Limb (tissue), 2 donors: ENCODE measurements around the gene TMEM9.

Experiments used
- DNase-seq, 2 donors: peaks; one replicate each; pipeline ENCODE4 v3.0.0-alpha.2; 2016; ENCODE audit errors: extremely low spot score in 2 of 2

The TMEM9 gene

GRCh38 chr1:201109651-201110050 lies 44.6 kb downstream of the TMEM9 start:
- no peak for DNase-seq

DNA sequence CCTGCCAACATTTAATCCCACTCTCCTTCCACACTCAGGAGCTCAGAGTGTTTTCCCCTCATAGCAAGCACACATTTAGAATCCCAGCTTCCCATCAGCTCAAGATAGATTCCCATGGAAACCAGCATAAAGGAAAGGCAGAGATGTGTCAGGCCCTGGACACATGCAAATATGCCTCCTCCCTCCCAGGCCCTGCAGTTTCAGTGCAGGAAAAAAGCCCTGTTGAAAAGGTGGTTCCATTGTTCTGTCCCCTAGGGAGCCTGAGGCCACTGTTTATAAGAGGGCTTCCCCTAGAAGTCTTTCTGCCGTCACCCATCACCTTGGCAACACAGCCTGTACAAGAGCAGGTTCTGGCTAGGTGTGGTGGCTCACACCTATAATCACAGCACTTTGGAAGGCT lies 45.7 kb downstream of the TMEM9 start:
- DNase-seq: no peak

- DNase-seq: no peak
Measured at GRCh38 chr1:201105688-201106087, 48.6 kb downstream of the TMEM9 start.

DNA sequence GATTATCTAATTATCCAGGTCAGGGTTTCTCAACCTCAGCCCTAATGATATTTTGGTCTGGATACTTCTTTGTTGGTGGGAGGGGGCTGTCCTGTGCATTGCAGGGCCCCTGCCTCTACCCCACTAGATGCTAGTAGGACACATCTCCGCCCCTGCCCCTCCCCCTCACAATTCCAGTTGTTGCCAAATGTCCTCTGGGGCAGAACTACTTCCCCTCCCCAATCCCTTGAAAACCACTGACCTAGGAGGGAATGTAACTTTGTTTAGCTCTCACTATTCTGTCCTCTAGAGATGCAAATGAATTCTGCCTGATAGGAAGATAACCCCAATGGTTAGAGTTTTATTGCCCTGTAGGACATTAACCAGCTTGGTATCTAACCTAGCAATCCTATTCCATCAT lies 50.1 kb downstream of the TMEM9 start:
- no peak for DNase-seq

DNA sequence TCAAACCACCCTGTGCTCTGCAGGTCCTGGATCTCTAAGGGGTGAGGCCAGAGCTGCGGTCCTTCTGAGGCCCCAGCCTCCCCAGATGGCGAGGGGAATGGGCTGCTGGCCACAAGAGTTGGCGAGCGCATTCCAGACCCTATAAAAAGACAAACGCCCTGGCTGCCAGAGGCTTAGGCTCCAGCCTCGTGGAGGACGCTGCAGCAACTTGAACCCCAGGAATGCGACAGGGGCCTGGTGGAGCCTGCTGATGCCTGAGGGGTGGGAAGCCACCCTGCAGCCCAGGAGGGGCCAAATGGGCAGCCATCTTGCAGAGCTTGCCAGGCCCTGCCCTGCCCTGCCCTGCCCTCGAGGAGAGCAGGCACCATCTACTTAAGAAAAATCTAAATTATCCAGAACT lies 50.6 kb downstream of the TMEM9 start:
- no peak for DNase-seq

GRCh38 chr1:201100169-201100930 lies 53.9 kb downstream of the TMEM9 start:
- DNase-seq: no peak

GRCh38 chr1:201098992-201099677 lies 55.1 kb downstream of the TMEM9 start:
- DNase-seq: no peak

GRCh38 chr1:201096977-201097856 lies 57.1 kb downstream of the TMEM9 start:
- DNase-seq: no peak

DNA sequence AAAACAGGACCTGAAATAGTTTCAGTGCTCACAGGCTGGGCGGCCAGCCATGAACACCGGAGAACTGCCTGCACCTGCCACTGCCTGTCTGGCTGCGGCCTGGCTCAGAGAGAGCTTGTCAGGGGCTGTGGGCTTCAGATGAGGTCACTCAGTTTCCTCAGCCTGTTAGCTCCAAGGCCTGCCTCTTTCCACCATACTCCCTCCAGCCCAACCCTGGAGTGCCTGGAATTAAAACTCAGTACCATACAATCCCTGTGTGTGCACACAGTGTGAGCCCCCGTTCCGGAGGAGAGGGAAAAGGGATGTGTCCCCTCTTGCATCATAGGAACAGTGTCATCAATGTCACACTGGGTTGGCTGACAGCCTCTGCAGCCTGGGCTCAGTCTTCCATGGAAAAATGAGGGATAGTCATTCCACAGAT lies 58.2 kb downstream of the TMEM9 start:
- DNase-seq: peak; percentile 69

- no peak for DNase-seq
Measured at GRCh38 chr1:201095581-201095980, 58.7 kb downstream of the TMEM9 start.

- DNase-seq: no peak
Measured at GRCh38 chr1:201094832-201095231, 59.4 kb downstream of the TMEM9 start.

DNA sequence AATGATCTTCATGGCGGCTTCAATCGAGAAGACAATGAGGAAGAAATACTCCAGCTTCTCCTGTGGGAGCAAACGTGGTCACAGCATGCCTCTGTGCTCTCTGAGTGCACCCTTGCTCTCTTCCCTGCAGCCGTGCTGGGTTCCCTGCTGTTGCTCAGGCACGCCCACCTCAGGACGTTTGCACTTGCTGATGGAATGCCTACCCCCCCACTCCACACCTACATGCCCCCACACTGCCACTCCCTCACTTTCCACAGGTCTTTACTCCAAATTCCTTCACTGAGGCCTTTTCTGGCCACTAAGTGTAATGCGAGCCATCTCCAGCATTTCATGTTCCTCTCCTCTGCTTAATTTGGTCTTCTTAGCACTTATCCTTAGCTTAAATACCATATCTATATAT lies 60.3 kb downstream of the TMEM9 start:
- DNase-seq: no peak

GRCh38 chr1:201093561-201093960 lies 60.7 kb downstream of the TMEM9 start:
- DNase-seq: no peak

GRCh38 chr1:201092738-201093137 lies 61.5 kb downstream of the TMEM9 start:
- no peak for DNase-seq

- DNase-seq: no peak
Measured at GRCh38 chr1:201091256-201091655, 63.0 kb downstream of the TMEM9 start.

DNA sequence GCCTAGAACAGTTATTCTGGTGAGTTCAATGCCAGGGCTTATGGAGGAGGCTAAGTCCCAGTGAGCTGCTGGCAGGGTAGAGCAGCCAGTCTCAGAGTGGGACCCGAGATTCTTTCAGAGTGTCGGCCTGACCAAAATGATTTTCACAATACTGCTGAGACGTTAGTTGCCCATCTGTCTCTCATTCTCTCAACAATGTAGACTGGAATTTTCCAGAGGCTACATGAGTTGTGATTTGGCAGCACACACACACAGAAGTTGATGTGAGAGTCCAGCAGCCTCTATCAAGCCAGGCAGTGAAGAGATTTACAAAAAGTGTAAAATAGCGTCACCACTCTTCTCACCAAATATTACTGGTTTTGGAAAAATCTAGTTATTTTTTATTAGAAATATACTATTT lies 63.7 kb downstream of the TMEM9 start:
- DNase-seq: peak in 1 of 2 donors; percentile 27

GRCh38 chr1:201089596-201089995 lies 64.7 kb downstream of the TMEM9 start:
- peak in 1 of 2 donors; percentile 23 for DNase-seq

GRCh38 chr1:201088901-201089525 lies 65.3 kb downstream of the TMEM9 start:
- no peak for DNase-seq

DNA sequence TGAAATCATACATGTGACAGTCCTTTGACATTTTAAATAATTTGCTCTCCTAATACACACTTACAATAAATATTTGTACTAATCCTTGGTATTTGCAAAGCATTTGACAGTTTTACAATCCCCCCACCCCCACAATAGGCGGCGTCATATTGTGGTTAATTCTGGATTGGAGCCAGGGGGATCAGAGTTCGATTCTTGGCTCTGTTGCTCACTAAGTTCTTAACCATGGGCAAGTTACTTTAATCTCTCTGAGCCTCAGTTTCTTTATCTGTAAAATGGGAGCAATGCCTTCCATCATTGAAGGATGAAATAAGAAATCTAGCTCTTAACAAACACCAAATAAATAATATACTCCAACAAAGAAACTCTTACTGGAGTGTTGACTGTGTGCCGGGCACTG lies 65.9 kb downstream of the TMEM9 start:
- no peak for DNase-seq

- DNase-seq: no peak
Measured at GRCh38 chr1:201085902-201086735, 68.2 kb downstream of the TMEM9 start.
